Loucy (cell line): Measurements from ENCODE around the gene ADAT2.

Source experiments
- CTCF ChIP-seq: fragments of 200-600 bp; sonication (generic); conservative IDR thresholded peaks from 2 replicates; pipeline ENCODE4 v1.5.1; 2014; ENCODE audit warnings: mild to moderate bottlenecking, antibody characterized with exemption, low read length
- EZH2phosphoT487 ChIP-seq: fragments of 200-600 bp; IDR thresholded peaks from 2 replicates; pipeline ENCODE4 v1.6.1; 2018; ENCODE audit warnings: antibody characterized with exemption, mild to moderate bottlenecking, moderate library complexity, borderline replicate concordance

- no peak for TF ChIP-seq CTCF
- TF ChIP-seq EZH2phosphoT487 = no peak
Measured at GRCh38 chr6:143465546-143465945, 15.1 kb upstream of the ADAT2 start.
